Smooth muscle cell (in vitro differentiated cells): ENCODE results near the gene TEAD3. TPM values are rescaled to one million over a fixed set of nuclear protein-coding genes. Genes with fewer than 3 reads are reported as not detected.

ENCODE experiments used
- DNase-seq: peaks from one replicate; lab custom pipeline; 2025; ENCODE audit not compliant: unreplicated experiment; lab: John Stamatoyannopoulos, UW
- H2AFZ ChIP-seq: fragments of 200-600 bp; sonication (generic); 2 replicates; pipeline ENCODE4 v1.6.0; 2016; ENCODE audit warnings: antibody characterized with exemption, low read depth, mild to moderate bottlenecking
- H3F3A ChIP-seq: fragments of 200-600 bp; sonication (generic); 2 replicates; pipeline ENCODE4 v1.6.0; 2017; ENCODE audit warnings: antibody characterized with exemption, low read depth
- H3K27ac ChIP-seq: fragments of 200-600 bp; sonication (generic); 2 replicates; pipeline ENCODE4 v1.5.1; 2016; ENCODE audit warnings: low read depth, mild to moderate bottlenecking
- H3K27me3 ChIP-seq: fragments of 200-600 bp; sonication (generic); 2 replicates; pipeline ENCODE4 v1.6.1; 2016; ENCODE audit warnings: low read depth, mild to moderate bottlenecking
- H3K36me3 ChIP-seq: fragments of 200-600 bp; sonication (generic); 2 replicates; pipeline ENCODE4 v1.5.1; 2016; ENCODE audit warnings: low read depth
- H3K4me1 ChIP-seq: fragments of 200-600 bp; sonication (generic); 2 replicates; pipeline ENCODE4 v1.5.1; 2016; ENCODE audit warnings: low read depth
- H3K4me2 ChIP-seq: fragments of 200-600 bp; sonication (generic); 2 replicates; pipeline ENCODE4 v1.6.0; 2016; ENCODE audit warnings: mild to moderate bottlenecking
- H3K4me3 ChIP-seq: fragments of 200-600 bp; sonication (generic); 2 replicates; pipeline ENCODE4 v1.5.1; 2016; ENCODE audit warnings: mild to moderate bottlenecking
- H3K79me2 ChIP-seq: fragments of 200-600 bp; sonication (generic); 2 replicates; pipeline ENCODE4 v1.6.0; 2016; ENCODE audit warnings: low read depth, mild to moderate bottlenecking
- H3K9ac ChIP-seq: fragments of 200-600 bp; sonication (generic); 2 replicates; pipeline ENCODE4 v1.6.0; 2016; ENCODE audit warnings: low read depth
- H3K9me3 ChIP-seq: fragments of 200-600 bp; sonication (generic); replicated peaks from 2 replicates; pipeline ENCODE4 v1.5.1; 2016; ENCODE audit warnings: low read depth
- H4K20me1 ChIP-seq: fragments of 200-600 bp; sonication (generic); 2 replicates; pipeline ENCODE4 v1.6.0; 2016; ENCODE audit warnings: low read depth
- CTCF ChIP-seq: fragments of 200-600 bp; sonication (generic); IDR thresholded peaks from 2 replicates; pipeline ENCODE4 v1.5.1; 2017; ENCODE audit warnings: borderline replicate concordance, mild to moderate bottlenecking, antibody characterized with exemption; ENCODE audit not compliant: insufficient read depth, poor library complexity, severe bottlenecking
- WGBS: methylation state at CpG from one replicate; pipeline ENCODE4 v1.1.7; 2016; ENCODE audit warnings: low lambda C conversion rate; 5-methylcytosine and 5-hydroxymethylcytosine counted together
- polyA plus RNA-seq: library from polyadenylated mRNA; unstranded; fragments of >200 nt; fragmentation: Nextera tagmentation; extraction: Ambion mirVana; gene quantifications from 2 replicates; pipeline ENCODE4 v1.2.1, GENCODE V29; 2016
- total RNA-seq: library from RNA; depleted of rRNA; stranded (reverse); fragments of >200 nt; gene quantifications from 2 replicates; pipeline ENCODE4 v1.2.3, GENCODE V29; 2014

TEAD3 gene
- total and polyA plus RNA-seq, 2 experiments from 2014 or later, result 29.1 to 40.6 TPM

DNA sequence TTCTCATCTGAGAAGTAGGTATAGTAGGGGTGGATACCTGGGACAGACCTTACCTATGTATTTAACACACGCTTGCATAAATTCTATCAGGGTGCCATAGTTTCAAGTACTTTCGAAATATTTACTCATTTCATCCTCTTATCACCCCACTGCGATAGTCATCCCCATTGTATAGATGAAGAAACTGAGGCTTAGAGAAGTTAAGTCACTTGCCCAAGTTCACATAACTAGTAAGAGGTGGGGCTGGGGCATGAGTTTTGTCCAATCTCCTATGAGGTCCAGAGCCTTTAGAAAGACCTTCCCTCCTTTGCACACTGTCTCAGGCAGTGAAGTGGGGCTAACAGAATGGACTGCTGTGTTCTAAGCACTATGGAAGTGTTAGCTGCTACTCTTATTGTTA lies 9.7 kb upstream of the TEAD3 start:
- no peak overlapping the region for H2AFZ ChIP-seq
- no peaks in the 10 kb centered on the region for H3K4me1 ChIP-seq
- H3K4me2 ChIP-seq, result no peak overlapping the region
- no peak overlapping the region for H3K9ac ChIP-seq
- no peaks in the 10 kb centered on the region for H4K20me1 ChIP-seq
- no peak for DNase-seq
- H3K79me2 ChIP-seq, result no peaks in the 10 kb centered on the region
- H3K9me3 ChIP-seq, result no peaks in the 10 kb centered on the region
- H3K27ac ChIP-seq, result no peak overlapping the region
- no peaks in the 10 kb centered on the region for H3K36me3 ChIP-seq
- no peaks in the 10 kb centered on the region for H3K27me3 ChIP-seq
- WGBS, result 95% methylated on average over 3 of the region's 3 CpGs
- no peak overlapping the region for H3K4me3 ChIP-seq
- no peaks in the 10 kb centered on the region for H3F3A ChIP-seq
- TF ChIP-seq CTCF, result no peak

- Histone ChIP-seq H3K4me2 (no peak overlapping the region), H2AFZ (no peak overlapping the region), H3K9me3 (no peaks in the 10 kb centered on the region), H3K9ac (no peak overlapping the region), H3K27me3 (no peaks in the 10 kb centered on the region), H3K27ac (no peak overlapping the region), H3K36me3 (no peaks in the 10 kb centered on the region), H4K20me1 (no peaks in the 10 kb centered on the region), H3F3A (peaks cover 3% of the 10 kb centered on the region), H3K4me1 (no peaks in the 10 kb centered on the region), H3K79me2 (no peaks in the 10 kb centered on the region), H3K4me3 (no peak overlapping the region)
- WGBS, result 60% methylated on average over 21 of the region's 21 CpGs
- DNase-seq, result no peak
- no peak for TF ChIP-seq CTCF
These were observed 9.1 kb upstream of the TEAD3 start for GRCh38 chr6:35505999-35506412.

DNA sequence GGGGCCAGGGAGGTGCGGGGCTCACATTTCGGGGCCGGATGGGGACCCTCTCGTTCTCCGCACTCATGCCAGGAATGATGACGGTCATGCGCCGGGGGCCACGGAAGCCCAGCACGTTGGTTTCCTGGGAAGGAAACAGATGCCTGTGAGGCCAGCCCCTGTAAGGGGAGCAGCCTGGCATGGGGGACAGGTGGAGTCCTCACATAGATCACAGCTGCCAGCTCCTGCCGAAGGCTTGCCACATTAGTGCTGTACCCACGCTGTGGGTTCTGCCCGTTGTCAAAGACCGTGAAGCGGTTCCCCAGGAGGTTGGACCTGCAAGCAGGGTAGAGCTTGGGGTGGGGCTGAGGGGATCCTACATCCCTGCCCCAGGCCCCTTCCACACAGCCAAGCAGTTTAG lies 6.7 kb upstream of the TEAD3 start:
- Histone ChIP-seq H3K4me1 (peaks cover 4% of the 10 kb centered on the region), H3K4me2 (no peak overlapping the region), H3K79me2 (peaks cover 6% of the 10 kb centered on the region), H3K9ac (no peak overlapping the region), H3K27me3 (no peaks in the 10 kb centered on the region), H4K20me1 (no peaks in the 10 kb centered on the region), H3K36me3 (no peaks in the 10 kb centered on the region), H3K9me3 (no peaks in the 10 kb centered on the region), H2AFZ (no peak overlapping the region), H3K27ac (no peak overlapping the region), H3K4me3 (no peak overlapping the region), H3F3A (peaks cover 7% of the 10 kb centered on the region)
- DNase-seq, result no peak
- TF ChIP-seq CTCF, result no peak
- WGBS, result 90% methylated on average over 15 of the region's 15 CpGs

GRCh38 chr6:35501784-35502183 lies 4.9 kb upstream of the TEAD3 start:
- Histone ChIP-seq H3K27ac (no peak overlapping the region), H3K36me3 (no peaks in the 10 kb centered on the region), H3K27me3 (no peaks in the 10 kb centered on the region), H3K4me3 (no peak overlapping the region), H3K4me2 (no peak overlapping the region), H3K9me3 (no peaks in the 10 kb centered on the region), H4K20me1 (no peaks in the 10 kb centered on the region), H2AFZ (no peak overlapping the region), H3F3A (peaks cover 7% of the 10 kb centered on the region), H3K4me1 (peaks cover 9% of the 10 kb centered on the region), H3K9ac (no peak overlapping the region), H3K79me2 (peaks cover 12% of the 10 kb centered on the region)
- DNase-seq, result no peak
- WGBS, result 93% methylated on average over 2 of the region's 2 CpGs
- TF ChIP-seq CTCF, result no peak
